Neural cell (in vitro differentiated cells): ENCODE results near the gene GDF7. TPM values are rescaled to one million over a fixed set of nuclear protein-coding genes. Genes with fewer than 3 reads are reported as not detected.

Experiments
- H2AFZ ChIP-seq: fragments of 200-600, 300-800 bp; sonication (generic), shearing (Covaris generic); 2 replicates; pipeline ENCODE4 v1.6.0; 2014; ENCODE audit warnings: low read depth, mild to moderate bottlenecking, antibody characterized with exemption, low read length, moderate library complexity
- H3F3A ChIP-seq: fragments of 200-600 bp; shearing (Covaris generic); 2 replicates; pipeline ENCODE4 v1.6.1; 2016; ENCODE audit warnings: mild to moderate bottlenecking, moderate library complexity, mixed read lengths, antibody characterized with exemption, low read length; ENCODE audit not compliant: insufficient read depth, poor library complexity, severe bottlenecking
- H3K27ac ChIP-seq: fragments of 200-600, 300-800 bp; sonication (generic), shearing (Covaris generic); 2 replicates; pipeline ENCODE4 v1.5.1; 2014; ENCODE audit warnings: mild to moderate bottlenecking, low read length, moderate library complexity
- H3K27me3 ChIP-seq: fragments of 300-800, 200-600 bp; sonication (generic), shearing (Covaris generic); 2 replicates; pipeline ENCODE4 v1.6.0; 2014; ENCODE audit warnings: mild to moderate bottlenecking, low read depth, low read length, moderate library complexity; ENCODE audit not compliant: insufficient read depth
- H3K36me3 ChIP-seq: fragments of 300-800, 200-600 bp; sonication (generic), shearing (Covaris generic); 2 replicates; pipeline ENCODE4 v1.5.1; 2014; ENCODE audit warnings: mild to moderate bottlenecking, antibody characterized with exemption, low read length, moderate library complexity; ENCODE audit not compliant: insufficient read depth
- H3K4me2 ChIP-seq: fragments of 300-800, 200-600 bp; sonication (generic), shearing (Covaris generic); 2 replicates; pipeline ENCODE4 v1.6.0; 2014; ENCODE audit warnings: mild to moderate bottlenecking, low read length
- H3K4me3 ChIP-seq: fragments of 300-800, 200-600 bp; sonication (generic), shearing (Covaris generic); 2 replicates; pipeline ENCODE4 v1.5.1; 2014; ENCODE audit warnings: mild to moderate bottlenecking, low read length, moderate library complexity
- H3K79me2 ChIP-seq: fragments of 200-600 bp; shearing (Covaris generic); replicated peaks from 2 replicates; pipeline ENCODE4 v1.6.0; 2014; ENCODE audit warnings: mild to moderate bottlenecking, low read length, moderate library complexity; ENCODE audit not compliant: insufficient read depth
- H3K9ac ChIP-seq: fragments of 300-800, 200-600 bp; sonication (generic), shearing (Covaris generic); 2 replicates; pipeline ENCODE4 v1.6.1; 2016; ENCODE audit warnings: mild to moderate bottlenecking, low read length, mixed read lengths
- H3K9me2 ChIP-seq: fragments of 200-600 bp; shearing (Covaris generic); 2 replicates; pipeline ENCODE4 v1.6.1; 2016; ENCODE audit warnings: mild to moderate bottlenecking, low read length, mixed read lengths; ENCODE audit not compliant: insufficient read depth
- H3K9me3 ChIP-seq: fragments of 200-600, 300-800 bp; sonication (generic), shearing (Covaris generic); 2 replicates; pipeline ENCODE4 v1.6.1; 2016; ENCODE audit warnings: mild to moderate bottlenecking, mixed run types, low read length, moderate library complexity, mixed read lengths
- H4K20me1 ChIP-seq: fragments of 200-600 bp; shearing (Covaris generic); 2 replicates; pipeline ENCODE4 v1.6.1; 2016; ENCODE audit warnings: mild to moderate bottlenecking, mixed run types; ENCODE audit not compliant: insufficient read depth
- CTCF ChIP-seq: fragments of 450-650 bp; IDR thresholded peaks from 2 replicates; pipeline ENCODE4 v1.5.1; 2014; ENCODE audit warnings: antibody characterized with exemption, mild to moderate bottlenecking, moderate library complexity; ENCODE audit not compliant: poor library complexity, severe bottlenecking
- EP300 ChIP-seq: fragments of 450-650 bp; conservative IDR thresholded peaks from 2 replicates; pipeline ENCODE4 v1.6.1; 2014; ENCODE audit warnings: antibody characterized with exemption, mild to moderate bottlenecking, moderate library complexity; ENCODE audit not compliant: poor library complexity, severe bottlenecking
- MXI1 ChIP-seq: fragments of 450-650 bp; conservative IDR thresholded peaks from 2 replicates; pipeline ENCODE4 v1.6.1; 2014; ENCODE audit warnings: antibody characterized with exemption, mild to moderate bottlenecking; ENCODE audit not compliant: poor library complexity, severe bottlenecking
- POLR2AphosphoS5 ChIP-seq: IDR thresholded peaks from 2 replicates; pipeline ENCODE4 v1.6.1; 2012
- RAD21 ChIP-seq: fragments of 450-650 bp; conservative IDR thresholded peaks from 2 replicates; pipeline ENCODE4 v1.6.1; 2014; ENCODE audit warnings: antibody characterized with exemption, mild to moderate bottlenecking, moderate library complexity
- SMC3 ChIP-seq: fragments of 450-650 bp; conservative IDR thresholded peaks from 2 replicates; pipeline ENCODE4 v1.6.1; 2014; ENCODE audit warnings: antibody characterized with exemption, mild to moderate bottlenecking, moderate library complexity; ENCODE audit not compliant: poor library complexity
- TAF1 ChIP-seq: IDR thresholded peaks from 2 replicates; pipeline ENCODE4 v1.6.1; 2012; ENCODE audit warnings: low read depth
- polyA plus RNA-seq: library from polyadenylated mRNA; depleted of rRNA; stranded (reverse); fragments of >200 nt; gene quantifications from 2 replicates; pipeline ENCODE4 v1.2.3, GENCODE V29; 2014
- TF ChIP-seq, protein P1 (sequence below): IDR thresholded peaks from 2 replicates; pipeline ENCODE4 v1.6.1; 2012; ENCODE audit warnings: borderline replicate concordance

The GDF7 gene
- polyA plus RNA-seq, 1 donor from 2014 or later, result 0.38 TPM

DNA sequence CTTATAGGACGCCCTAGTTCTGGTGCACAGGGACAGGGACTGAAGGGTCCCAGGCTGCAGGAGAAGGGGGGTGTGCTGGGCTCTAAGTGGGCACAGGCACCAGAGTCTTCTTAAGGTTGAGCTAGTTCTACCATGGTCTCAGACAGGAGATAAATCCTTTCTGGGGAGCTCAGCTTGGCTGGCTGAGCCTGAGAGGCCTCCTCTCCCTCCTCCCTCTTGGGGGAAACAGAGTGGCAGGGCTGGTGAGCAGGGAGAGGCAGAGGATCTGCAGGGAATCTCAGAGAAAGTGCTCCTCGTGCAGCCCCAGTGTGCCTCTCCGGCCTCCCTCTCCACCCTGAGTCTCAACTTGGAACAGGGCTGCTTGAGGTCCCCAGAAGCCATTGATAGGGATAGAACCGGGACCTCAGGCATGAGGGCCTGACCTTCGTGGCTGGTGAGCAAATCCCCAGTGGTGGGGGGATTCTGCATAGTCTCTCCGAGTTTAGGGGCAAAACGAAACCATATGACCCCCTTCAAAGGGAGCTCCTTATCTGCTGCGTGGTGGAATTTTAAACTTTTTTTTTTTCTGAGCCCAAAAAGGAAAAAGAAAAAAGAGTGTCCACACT lies 2.0 kb downstream of the GDF7 start:
- no peak overlapping the region for H3K27ac ChIP-seq
- no peak overlapping the region for H2AFZ ChIP-seq
- H3K4me2 ChIP-seq, result no peak overlapping the region
- H3K9me2 ChIP-seq, result no peaks in the 10 kb centered on the region
- H3K79me2 ChIP-seq, result no peaks in the 10 kb centered on the region
- no peaks in the 10 kb centered on the region for H3K9me3 ChIP-seq
- H3K36me3 ChIP-seq, result no peaks in the 10 kb centered on the region
- peaks cover 96% of the 10 kb centered on the region for H3K27me3 ChIP-seq
- no peak overlapping the region for H3K9ac ChIP-seq
- no peaks in the 10 kb centered on the region for H3F3A ChIP-seq
- H4K20me1 ChIP-seq, result no peaks in the 10 kb centered on the region
- no peak for TF ChIP-seq EP300
- TF ChIP-seq POLR2AphosphoS5, result no peak
- TF ChIP-seq MXI1, result no peak
- no peak for TF ChIP-seq RAD21
- H3K4me3 ChIP-seq, result no peak overlapping the region

GRCh38 chr2:20669562-20670314 lies 2.8 kb downstream of the GDF7 start:
- H4K20me1 ChIP-seq, result no peaks in the 10 kb centered on the region
- H3K4me2 ChIP-seq, result no peak overlapping the region
- no peaks in the 10 kb centered on the region for H3F3A ChIP-seq
- H3K27me3 ChIP-seq, result peaks cover 90% of the 10 kb centered on the region
- H3K9me3 ChIP-seq, result no peaks in the 10 kb centered on the region
- H3K36me3 ChIP-seq, result no peaks in the 10 kb centered on the region
- H3K27ac ChIP-seq, result no peak overlapping the region
- TF ChIP-seq CTCF, result no peak
- TF ChIP-seq POLR2AphosphoS5, result no peak
- no peak overlapping the region for H3K4me3 ChIP-seq
- no peaks in the 10 kb centered on the region for H3K79me2 ChIP-seq
- no peaks in the 10 kb centered on the region for H3K9me2 ChIP-seq
- no peak overlapping the region for H2AFZ ChIP-seq
- H3K9ac ChIP-seq, result no peak overlapping the region

GRCh38 chr2:20670315-20671035 lies 3.5 kb downstream of the GDF7 start:
- Histone ChIP-seq H3K27me3 (peaks cover 83% of the 10 kb centered on the region), H4K20me1 (no peaks in the 10 kb centered on the region), H3F3A (no peaks in the 10 kb centered on the region), H3K27ac (no peak overlapping the region), H3K4me3 (no peak overlapping the region), H3K9me2 (no peaks in the 10 kb centered on the region), H3K9me3 (no peaks in the 10 kb centered on the region), H3K36me3 (no peaks in the 10 kb centered on the region), H3K79me2 (no peaks in the 10 kb centered on the region), H3K9ac (no peak overlapping the region), H2AFZ (no peak overlapping the region), H3K4me2 (no peak overlapping the region)
- TF ChIP-seq MXI1 (no peak), TAF1 (no peak), CTCF (no peak), POLR2AphosphoS5 (no peak), RAD21 (no peak), SMC3 (no peak)
- TF ChIP-seq, protein P1, sequence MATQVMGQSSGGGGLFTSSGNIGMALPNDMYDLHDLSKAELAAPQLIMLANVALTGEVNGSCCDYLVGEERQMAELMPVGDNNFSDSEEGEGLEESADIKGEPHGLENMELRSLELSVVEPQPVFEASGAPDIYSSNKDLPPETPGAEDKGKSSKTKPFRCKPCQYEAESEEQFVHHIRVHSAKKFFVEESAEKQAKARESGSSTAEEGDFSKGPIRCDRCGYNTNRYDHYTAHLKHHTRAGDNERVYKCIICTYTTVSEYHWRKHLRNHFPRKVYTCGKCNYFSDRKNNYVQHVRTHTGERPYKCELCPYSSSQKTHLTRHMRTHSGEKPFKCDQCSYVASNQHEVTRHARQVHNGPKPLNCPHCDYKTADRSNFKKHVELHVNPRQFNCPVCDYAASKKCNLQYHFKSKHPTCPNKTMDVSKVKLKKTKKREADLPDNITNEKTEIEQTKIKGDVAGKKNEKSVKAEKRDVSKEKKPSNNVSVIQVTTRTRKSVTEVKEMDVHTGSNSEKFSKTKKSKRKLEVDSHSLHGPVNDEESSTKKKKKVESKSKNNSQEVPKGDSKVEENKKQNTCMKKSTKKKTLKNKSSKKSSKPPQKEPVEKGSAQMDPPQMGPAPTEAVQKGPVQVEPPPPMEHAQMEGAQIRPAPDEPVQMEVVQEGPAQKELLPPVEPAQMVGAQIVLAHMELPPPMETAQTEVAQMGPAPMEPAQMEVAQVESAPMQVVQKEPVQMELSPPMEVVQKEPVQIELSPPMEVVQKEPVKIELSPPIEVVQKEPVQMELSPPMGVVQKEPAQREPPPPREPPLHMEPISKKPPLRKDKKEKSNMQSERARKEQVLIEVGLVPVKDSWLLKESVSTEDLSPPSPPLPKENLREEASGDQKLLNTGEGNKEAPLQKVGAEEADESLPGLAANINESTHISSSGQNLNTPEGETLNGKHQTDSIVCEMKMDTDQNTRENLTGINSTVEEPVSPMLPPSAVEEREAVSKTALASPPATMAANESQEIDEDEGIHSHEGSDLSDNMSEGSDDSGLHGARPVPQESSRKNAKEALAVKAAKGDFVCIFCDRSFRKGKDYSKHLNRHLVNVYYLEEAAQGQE, result no peak
